Hindlimb muscle (tissue), 1 donor: ENCODE measurements around the gene OTOP3. TPM values are rescaled to one million over a fixed set of nuclear protein-coding genes. Genes with fewer than 3 reads are reported as not detected.
"Not testable (repeated sequence)": the region's sequence is repeated elsewhere in the genome, so short reads cannot be mapped to it uniquely, and the experiment has no call there.

ENCODE experiments used
- DNase-seq: peaks from one replicate; pipeline ENCODE4 v3.0.0-alpha.2; 2013
- polyA plus RNA-seq: library from polyadenylated mRNA; unstranded; fragments of 120-200 nt; gene quantifications from one replicate; pipeline ENCODE4 v1.2.1, GENCODE V29; 2013; ENCODE audit not compliant: insufficient read length

The OTOP3 gene
- polyA plus RNA-seq, 1 donor, result not detected

GRCh38 chr17:74962622-74963394 lies 27.1 kb downstream of the OTOP3 start:
- DNase-seq, result no peak

DNA sequence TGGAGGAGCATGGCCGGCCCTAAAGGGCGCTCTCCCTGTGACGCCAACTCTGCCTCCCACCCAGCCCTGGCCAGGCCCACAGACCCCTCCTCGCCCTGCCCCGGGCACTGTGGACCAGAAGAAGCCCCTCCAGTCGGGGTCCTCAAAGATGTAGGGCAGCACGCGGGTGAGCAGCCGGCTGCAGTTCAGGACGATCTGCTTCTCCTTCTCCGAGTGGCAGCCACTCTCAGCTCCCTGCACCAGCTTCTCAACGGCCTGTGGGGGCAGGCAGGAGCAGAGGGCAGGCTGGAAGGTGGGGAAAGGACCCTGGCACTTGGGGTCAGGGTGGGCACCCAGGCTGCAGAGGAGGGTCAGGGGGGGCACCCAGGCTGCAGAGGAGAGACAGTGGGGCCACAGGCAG lies 28.0 kb downstream of the OTOP3 start:
- no peak for DNase-seq

DNA sequence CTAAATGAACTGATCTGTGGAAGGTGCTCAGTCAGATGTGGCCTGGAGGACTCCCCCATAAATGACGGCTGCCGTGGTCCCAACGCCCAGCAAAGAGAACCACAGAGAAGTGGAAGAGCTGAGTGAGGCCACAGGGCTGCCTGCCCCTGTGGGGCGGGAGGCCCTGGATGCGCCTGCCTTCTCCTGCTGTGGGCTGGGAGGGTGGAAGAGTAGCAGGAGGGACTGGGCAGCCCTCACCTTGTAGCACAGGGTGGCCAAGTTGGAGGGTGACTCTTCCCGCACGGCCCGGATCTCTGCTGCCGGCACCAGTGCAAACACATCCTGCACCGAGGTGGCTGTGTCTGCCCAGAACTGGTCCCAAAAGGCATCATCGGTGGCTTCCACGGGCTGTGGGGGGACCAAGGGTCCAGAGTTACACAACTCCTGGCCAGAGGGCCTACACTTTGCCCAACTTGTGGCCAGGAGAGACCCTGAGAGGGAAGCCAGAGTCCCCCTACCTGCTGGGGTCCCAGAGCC lies 28.6 kb downstream of the OTOP3 start:
- no peak for DNase-seq

- DNase-seq, result no peak
Observed at GRCh38 chr17:74964988-74965622, 29.4 kb downstream of the OTOP3 start.

- no peak for DNase-seq
Observed at GRCh38 chr17:74968361-74968780, 32.7 kb downstream of the OTOP3 start.

DNA sequence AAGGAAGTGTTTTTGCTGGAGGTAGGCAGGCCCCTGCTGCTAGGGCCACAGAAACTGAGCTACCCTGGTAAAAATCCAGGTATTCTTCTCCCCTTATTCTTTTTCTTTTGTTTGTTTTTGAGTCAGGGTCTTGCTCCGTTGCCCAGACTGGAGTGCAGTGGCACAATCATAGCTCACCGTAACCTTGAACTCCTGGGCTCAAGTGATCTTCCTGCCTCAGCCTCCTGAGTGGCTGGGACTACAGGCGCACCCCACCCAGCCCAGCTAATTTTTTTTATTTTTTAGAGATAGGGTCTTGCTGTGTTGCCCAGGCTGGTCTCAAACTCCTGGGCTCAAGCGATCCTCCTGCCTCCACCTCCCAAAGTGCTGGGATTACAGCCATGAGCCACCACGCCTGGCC lies 33.8 kb downstream of the OTOP3 start:
- not testable (repeated sequence) for DNase-seq

GRCh38 chr17:74970395-74970794 lies 34.7 kb downstream of the OTOP3 start:
- DNase-seq, result no peak

GRCh38 chr17:74971069-74971841 lies 35.6 kb downstream of the OTOP3 start:
- no peak for DNase-seq

DNA sequence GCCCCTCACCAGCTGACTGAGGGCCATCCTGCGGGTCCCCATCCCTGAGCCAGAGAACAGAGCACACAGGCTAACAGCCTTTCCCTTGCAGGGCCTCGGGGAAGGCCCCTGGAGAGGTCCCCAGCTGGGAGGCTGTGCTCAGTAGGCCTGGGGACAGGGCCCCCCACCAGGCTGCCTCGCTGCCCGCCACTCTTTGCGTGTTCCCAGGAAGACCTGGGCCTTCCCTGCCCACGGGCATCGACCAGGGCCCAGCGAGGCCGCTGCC lies 36.1 kb downstream of the OTOP3 start:
- no peak for DNase-seq

DNA sequence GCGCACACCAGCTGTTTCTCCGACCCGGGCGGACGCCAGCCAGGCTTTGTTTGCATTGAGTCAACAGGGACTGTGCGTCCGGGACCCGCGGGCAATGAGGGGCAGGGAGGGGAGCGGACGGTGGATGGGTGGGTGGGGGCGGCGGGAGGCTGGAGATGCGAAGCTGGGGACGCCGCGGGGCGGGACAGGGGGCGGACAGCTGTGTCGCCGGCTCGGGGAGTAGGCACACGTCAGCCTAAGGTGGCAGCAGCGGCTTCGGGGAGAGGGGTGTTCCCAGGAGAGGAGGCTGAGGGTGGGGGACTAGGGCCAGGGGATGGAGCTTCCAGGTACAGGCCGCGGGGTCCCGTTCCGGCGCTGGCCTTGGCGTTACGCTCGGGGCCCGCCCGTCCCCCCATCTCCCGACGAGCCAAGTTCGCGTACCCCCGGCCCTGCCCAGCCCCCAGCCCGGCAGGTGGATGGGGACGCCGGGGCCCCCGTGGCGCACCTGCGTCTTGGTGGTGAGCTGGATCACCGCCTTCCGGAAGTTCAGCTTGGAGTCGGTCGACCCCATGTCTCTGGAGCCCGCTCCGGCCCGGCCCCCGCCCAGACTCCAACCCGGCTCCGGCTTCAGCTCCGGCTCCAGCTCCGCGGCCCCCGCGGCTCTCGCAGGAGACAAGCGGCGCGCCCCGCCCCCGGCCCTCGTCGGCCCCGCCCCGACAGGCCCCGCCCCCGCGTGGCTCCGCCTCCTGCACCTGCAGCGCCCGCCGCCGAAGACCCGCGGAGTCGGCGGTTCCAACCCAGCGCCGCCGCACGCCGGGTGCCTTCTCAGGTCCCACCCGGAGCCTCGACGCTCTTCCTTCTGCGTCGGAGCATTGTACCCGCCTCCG lies 36.6 kb downstream of the OTOP3 start, which contains the start of gene HID1:
HID1 (minus strand) TSS at position 653 of the 866 bp plus-strand sequence; CDS start at position 550, 103 bp downstream.
- DNase-seq, result no peak

DNA sequence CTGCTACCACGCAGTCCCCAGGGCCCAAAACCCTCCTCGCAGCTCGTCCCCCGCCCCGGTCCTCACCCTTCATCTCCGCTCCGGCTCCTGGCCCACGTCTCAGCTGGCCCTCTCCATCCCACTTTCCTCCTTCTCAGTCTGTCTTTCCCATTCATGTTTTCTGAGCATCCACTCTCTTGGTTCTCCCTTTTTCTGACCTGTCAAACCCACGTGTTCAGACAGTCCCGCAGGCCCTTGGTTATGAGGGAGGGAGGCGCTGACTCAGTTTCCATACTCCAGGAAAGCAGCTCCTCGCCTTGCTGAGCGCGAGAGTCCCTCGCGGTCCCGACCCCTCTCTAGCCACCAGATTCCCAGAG lies 37.3 kb downstream of the OTOP3 start:
- DNase-seq, result no peak

- DNase-seq, result no peak
Observed at GRCh38 chr17:74975943-74976342, 40.2 kb downstream of the OTOP3 start.

- DNase-seq, result no peak
Observed at GRCh38 chr17:74977802-74978201, 42.1 kb downstream of the OTOP3 start.

DNA sequence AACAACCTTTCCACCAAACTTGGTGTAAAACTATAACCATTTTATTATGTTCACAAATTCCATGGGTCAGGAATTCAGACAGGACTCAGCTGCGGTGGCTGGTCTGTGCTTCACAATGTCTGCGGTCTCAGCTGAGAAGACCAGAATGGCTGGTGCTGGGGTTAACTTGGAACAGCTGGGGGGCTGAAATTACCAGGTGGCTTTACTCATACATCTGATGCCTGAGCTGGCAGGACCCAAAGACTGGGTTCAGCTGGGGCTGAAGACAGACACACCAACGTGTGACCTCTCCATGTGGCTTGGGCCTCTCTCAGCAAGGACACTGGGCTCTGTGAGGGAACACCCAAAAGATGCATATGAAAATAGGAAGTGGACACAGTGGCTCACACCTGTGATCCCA lies 42.5 kb downstream of the OTOP3 start:
- no peak for DNase-seq

DNA sequence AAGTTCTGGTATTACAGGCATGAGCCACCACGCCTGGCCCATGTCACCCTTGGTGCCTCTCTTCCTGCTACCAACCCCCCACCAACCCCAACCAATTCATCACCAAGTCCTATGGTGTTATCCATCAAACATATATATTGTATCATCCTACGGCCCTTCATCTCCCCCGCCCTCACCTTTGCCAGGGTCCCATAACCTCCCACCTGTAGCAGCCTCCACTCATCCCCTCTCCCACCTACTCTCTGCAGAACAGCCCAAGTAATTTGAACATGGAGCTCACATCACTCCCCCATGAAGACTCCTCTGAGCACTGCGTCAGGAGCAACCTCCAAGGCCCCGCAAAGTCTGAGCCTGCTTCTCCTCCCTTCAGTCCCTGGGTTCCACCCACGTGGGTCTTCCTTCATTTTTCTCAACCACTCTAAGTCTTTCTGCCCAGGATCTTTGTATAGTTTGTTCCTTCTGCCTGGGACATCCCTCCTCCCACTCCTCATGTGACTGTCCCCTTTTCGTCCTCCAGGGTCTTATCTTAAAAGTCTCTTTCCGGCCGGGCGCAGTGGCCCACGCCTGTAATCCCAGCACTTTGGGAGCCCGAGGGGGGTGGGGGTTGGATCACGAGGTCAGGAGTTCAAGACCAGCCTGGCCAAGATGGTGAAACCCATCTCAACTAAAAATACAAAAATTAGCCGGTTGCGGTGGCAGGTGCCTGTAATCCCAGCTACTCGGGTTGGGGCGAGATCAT lies 43.9 kb downstream of the OTOP3 start:
- DNase-seq, result no peak

DNA sequence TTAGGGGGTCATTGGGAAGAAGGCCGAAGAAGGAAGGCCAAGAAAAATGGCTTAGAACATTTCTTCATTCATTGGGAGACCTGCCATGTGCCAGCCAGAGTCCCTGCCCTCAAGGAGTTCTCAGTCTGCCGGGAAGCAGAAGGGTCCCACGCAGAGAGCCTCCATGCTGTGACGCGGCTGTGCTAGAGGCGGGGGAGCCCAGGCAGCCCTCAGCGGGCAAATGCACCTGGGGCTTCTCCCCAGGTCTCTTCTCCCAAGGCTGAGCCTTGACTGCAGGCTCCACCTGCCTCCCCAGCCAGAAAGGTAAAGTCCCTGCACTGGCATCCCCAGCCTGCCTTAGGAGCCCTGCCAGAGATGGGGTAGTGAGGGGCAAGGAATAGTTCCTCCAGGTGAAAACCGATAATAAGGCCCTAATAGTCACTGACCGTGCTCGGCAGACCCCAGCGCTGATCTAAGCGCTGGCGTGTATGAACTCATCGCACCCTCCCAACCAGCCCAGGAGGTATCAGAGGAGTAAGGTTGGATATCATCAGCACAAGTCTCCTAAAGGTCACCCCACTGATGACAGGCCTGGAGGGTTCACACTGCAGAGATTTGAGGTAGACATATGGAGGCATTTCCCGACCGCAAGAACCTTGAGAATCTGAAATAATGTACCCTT lies 45.8 kb downstream of the OTOP3 start:
- no peak for DNase-seq

DNA sequence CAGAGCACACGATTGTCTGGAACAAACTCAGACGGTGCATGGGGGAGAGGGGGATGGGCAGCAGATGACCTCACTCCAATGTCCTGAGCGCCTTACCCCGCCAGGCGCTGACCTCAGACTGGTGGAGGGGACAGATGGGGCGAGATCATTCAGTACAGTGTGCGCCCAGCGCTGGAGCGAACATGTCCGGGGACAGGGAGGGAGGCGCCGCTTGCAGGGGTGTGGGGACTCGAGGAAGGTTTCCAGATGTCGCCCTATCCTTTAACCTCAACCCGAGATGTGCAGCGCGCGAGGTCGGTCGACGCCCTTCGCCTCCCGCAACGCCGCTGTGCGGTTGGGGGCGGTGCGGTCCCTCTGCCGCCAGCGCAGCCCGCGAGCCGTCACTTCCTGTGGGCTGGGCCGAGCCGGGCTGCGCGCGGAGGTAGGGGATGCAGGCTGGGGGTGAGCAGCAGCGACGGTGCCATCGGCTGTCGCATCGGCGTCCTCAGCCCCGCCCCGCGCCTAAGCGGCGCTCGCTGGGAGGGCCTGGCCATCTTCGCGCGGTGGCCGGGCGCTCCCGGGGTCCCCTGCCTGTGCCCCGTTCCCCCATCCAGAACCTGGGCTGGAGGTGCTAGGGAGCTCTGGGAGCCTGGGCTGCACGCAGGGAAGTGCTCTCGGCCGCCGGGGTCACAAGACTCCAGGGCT lies 46.4 kb downstream of the OTOP3 start:
- DNase-seq, result peak; percentile 72

- not testable (repeated sequence) for DNase-seq
Observed at GRCh38 chr17:74982663-74983313, 47.1 kb downstream of the OTOP3 start.

GRCh38 chr17:74986206-74986576 lies 50.5 kb downstream of the OTOP3 start:
- no peak for DNase-seq

DNA sequence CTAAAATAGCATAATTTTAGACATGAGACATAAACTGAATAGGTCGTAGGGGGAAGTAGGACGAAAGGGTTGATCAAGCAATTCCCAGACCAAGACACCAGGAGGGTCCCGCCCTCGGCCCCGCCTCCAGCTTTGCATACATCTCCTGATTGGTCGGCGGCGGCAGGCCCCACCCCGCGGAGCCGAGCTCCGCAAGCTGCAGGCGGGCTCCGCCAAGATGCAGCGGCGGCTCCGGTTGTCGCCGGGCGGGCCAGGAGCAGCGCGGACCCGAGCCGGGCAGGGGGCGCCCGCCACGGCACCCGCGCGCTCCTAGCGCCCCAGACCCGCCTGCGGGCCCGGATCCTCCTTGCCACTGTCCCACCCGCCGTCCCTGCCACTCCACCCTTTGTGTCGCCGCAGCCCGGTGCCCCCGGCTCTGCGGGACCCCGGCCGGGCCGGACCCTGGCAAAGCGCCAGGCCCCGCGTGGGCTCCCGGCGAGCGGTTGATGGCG lies 51.8 kb downstream of the OTOP3 start, which contains the start of gene CDR2L:
CDR2L (plus strand) TSS at position 215 of the 491 bp plus-strand sequence. CDS start 412 bp downstream, outside the sequence.
- peak; percentile 96 for DNase-seq
